ENCODE data around the gene EXOC4.
A peak's percentile ranks its signal among the peaks of the same experiment; 100 is the strongest.
"Not testable (repeated sequence)": the region's sequence is repeated elsewhere in the genome, so short reads cannot be mapped to it uniquely, and the experiment has no call there.

Gene EXOC4

DNA sequence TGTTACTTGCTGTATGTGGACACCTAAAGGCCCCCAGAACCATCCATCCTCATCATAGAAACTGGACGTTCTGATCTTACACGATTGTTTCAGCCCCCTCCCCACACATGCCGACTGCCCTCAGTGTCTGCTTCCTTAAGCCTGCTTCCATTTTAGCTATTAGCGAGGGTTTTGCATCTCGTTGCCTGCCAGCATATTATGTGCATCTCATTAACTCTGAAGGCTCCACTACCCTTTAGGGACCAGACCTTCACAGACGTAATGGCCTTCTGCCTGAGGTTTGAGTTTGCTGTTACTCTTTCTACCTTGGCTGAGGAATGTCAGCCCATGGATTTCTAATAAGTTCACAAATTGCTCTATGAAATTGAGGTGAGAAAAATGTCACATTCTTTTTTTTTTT, 820.4 kb downstream of the EXOC4 start:
- TF ChIP-seq, protein P1, sequence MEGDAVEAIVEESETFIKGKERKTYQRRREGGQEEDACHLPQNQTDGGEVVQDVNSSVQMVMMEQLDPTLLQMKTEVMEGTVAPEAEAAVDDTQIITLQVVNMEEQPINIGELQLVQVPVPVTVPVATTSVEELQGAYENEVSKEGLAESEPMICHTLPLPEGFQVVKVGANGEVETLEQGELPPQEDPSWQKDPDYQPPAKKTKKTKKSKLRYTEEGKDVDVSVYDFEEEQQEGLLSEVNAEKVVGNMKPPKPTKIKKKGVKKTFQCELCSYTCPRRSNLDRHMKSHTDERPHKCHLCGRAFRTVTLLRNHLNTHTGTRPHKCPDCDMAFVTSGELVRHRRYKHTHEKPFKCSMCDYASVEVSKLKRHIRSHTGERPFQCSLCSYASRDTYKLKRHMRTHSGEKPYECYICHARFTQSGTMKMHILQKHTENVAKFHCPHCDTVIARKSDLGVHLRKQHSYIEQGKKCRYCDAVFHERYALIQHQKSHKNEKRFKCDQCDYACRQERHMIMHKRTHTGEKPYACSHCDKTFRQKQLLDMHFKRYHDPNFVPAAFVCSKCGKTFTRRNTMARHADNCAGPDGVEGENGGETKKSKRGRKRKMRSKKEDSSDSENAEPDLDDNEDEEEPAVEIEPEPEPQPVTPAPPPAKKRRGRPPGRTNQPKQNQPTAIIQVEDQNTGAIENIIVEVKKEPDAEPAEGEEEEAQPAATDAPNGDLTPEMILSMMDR (IDR thresholded peaks at IDR 0.05; ENCODE audit: low read length, missing control alignments), result no peak
- no peak for DNase-seq (ENCODE audit: low read depth)
- no peak overlapping the region for H3K4me3 ChIP-seq (replicated peaks; ENCODE audit: low read depth, low read length)

DNA sequence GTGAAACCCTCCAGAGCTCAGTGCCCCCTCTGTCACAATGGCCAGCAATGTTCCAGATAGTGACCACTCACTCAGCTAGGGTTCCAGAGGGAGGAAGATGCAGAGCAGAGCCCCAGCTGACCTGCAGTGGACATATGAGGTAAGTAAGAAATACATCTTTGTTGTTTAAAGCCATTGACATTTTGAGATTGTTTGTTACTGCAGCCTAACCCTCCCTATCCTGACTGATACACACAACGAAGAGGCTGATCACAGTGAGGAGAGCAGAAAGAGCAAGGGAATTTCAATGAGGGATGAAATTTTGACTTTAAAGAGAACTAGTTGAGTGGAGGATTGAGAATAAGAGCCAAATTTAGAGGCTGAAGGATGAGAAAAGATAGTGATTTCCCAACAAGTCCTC, 822.9 kb downstream of the EXOC4 start:
- TF ChIP-seq, protein P1 (IDR thresholded peaks at IDR 0.05; ENCODE audit: low read length, missing control alignments), result no peak
- H3K4me3 ChIP-seq (replicated peaks; ENCODE audit: low read depth, low read length), result no peak overlapping the region
- no peak for DNase-seq (ENCODE audit: low read depth)

DNA sequence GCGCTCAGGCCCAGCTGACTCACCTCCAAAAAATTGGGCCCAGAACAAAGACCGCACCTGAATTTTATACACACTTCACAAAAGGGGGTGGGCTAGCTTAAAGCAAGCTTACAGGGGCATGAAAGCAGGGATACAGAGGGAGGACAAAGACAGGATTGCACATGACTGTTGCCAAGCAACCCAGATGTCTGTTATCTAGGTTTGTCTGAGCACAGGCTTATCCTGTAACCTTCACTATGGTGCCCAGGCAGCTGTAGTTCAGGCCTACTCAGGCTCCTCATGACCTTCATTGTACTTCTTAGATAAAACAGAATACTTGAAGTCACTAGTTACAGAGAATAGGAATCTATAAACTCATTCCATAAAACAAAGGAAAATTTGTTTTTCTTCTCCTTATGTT, 824.7 kb downstream of the EXOC4 start:
- peak; percentile 9 for DNase-seq (ENCODE audit: low read depth)

GRCh38 chr7:134078991-134079390, 826.1 kb downstream of the EXOC4 start:
- no peak overlapping the region for H3K4me3 ChIP-seq (replicated peaks; ENCODE audit: low read depth, low read length)
- no peak for DNase-seq (ENCODE audit: low read depth)
- TF ChIP-seq, protein P1 (IDR thresholded peaks at IDR 0.05; ENCODE audit: low read length, missing control alignments), result no peak

More for the DNA sequence above, 824.7 kb downstream of the EXOC4 start:
- H3K4me3 ChIP-seq (replicated peaks; ENCODE audit: low read depth, low read length), result not testable (repeated sequence)

DNA sequence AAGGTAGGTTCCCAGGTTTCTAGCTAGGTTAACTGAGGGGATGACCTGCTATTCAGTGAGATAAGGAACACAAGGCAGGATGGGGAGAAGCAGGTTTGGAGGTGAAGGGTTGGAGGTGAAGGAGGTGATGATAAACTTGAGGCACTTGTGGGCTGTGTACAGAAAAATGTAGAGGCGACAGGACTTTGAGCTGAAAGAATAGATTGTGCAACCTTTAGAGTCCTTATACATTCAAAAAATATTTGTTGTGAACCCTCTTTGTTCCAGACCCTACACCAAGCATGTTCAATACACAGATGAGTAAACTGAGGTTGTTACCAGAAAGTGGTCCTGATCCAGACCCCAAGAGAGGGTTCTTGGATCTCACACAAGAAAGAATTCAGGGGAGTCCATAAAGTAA, 828.8 kb downstream of the EXOC4 start:
- H3K4me3 ChIP-seq (replicated peaks; ENCODE audit: low read depth, low read length), result no peak overlapping the region
- DNase-seq (ENCODE audit: low read depth), result no peak
- TF ChIP-seq, protein P1 (IDR thresholded peaks at IDR 0.05; ENCODE audit: low read length, missing control alignments), result no peak

- no peak for DNase-seq (ENCODE audit: low read depth)
- H3K4me3 ChIP-seq (replicated peaks; ENCODE audit: low read depth, low read length), result no peak overlapping the region
- TF ChIP-seq, protein P1 (IDR thresholded peaks at IDR 0.05; ENCODE audit: low read length, missing control alignments), result no peak
Measured at GRCh38 chr7:134083766-134084487, 831.0 kb downstream of the EXOC4 start.

DNA sequence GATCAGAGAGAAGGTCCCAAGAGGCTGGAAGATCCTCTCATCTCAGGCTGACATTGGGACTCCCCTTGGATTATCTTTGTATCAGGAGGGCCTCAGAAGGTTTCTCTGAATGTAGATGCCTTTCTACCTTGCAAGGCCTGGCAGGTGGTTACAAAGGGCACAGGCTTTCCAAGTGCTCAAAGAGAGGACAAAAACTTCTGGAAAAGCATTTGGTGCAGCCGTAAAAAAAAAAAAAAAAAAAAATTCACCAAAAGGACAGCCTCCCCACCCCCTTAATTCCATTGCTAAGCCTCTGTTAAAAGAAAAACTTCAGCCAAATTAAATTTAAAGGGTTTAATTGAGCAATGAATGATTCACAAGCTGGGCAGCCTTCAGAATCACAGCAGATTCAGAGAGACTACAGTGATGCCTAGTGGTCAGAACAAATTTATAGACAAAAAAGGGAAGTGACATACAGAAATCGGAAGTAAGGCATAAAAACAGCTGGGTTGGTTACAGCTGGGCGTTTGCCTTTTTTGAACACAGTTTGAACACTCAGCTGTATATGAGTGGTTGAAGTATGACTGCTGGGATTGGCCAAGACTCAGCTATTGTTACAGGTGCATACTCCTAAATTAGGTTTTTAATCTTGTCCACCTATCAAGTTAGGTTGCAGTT, 831.7 kb downstream of the EXOC4 start:
- no peak for DNase-seq (ENCODE audit: low read depth)
- TF ChIP-seq, protein P1 (IDR thresholded peaks at IDR 0.05; ENCODE audit: low read length, missing control alignments), result no peak
- H3K4me3 ChIP-seq (replicated peaks; ENCODE audit: low read depth, low read length), result no peak overlapping the region
